Measurements from ENCODE around the gene CADM2.

DNA sequence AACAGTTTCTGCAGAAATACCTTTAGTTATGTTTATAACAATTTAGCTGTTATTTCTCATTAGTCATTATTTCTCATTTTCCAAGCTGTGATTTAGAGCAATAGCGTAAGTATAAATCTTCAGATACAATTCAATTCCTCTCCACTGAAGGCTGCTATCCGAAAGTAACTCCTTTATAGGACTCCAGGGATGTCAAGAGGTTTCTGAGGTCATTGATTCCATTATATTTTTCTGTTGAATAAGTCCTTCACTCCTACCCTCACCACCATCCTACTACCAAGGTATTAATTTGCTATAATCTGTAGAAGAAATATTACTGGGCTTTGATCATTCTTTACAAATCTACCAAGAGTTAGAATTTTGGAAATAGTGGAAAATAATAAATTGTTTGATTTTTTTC, 285.7 kb downstream of the CADM2 start:
- TF ChIP-seq, protein P1, sequence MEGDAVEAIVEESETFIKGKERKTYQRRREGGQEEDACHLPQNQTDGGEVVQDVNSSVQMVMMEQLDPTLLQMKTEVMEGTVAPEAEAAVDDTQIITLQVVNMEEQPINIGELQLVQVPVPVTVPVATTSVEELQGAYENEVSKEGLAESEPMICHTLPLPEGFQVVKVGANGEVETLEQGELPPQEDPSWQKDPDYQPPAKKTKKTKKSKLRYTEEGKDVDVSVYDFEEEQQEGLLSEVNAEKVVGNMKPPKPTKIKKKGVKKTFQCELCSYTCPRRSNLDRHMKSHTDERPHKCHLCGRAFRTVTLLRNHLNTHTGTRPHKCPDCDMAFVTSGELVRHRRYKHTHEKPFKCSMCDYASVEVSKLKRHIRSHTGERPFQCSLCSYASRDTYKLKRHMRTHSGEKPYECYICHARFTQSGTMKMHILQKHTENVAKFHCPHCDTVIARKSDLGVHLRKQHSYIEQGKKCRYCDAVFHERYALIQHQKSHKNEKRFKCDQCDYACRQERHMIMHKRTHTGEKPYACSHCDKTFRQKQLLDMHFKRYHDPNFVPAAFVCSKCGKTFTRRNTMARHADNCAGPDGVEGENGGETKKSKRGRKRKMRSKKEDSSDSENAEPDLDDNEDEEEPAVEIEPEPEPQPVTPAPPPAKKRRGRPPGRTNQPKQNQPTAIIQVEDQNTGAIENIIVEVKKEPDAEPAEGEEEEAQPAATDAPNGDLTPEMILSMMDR (IDR thresholded peaks at IDR 0.05) = no peak
- TF ChIP-seq POLR2A (IDR thresholded peaks at IDR 0.05) = no peak

All from thyroid gland (tissue), 4 donors.